ENCODE measurements around the gene C1QTNF1. TPM values are rescaled to one million over a fixed set of nuclear protein-coding genes. Genes with fewer than 3 reads are reported as not detected.
A peak's percentile ranks its signal among the peaks of the same experiment; 100 is the strongest.
"Not testable (repeated sequence)": the region's sequence is repeated elsewhere in the genome, so short reads cannot be mapped to it uniquely, and the experiment has no call there.

C1QTNF1 gene
- total RNA-seq, 6 experiments from 2014 or later = 8.0 to 15.0 (median 8.6) TPM

GRCh38 chr17:79073706-79074088 lies 49.7 kb downstream of the C1QTNF1 start:
- Mint-ChIP-seq H3K9me3 (no peaks in the 10 kb centered on the region), H3K4me3 (no peak overlapping the region), H3K27me3 (ENCODE audit: insufficient read depth) (peaks cover 11% of the 10 kb centered on the region), H3K27ac (no peak overlapping the region), H3K4me1 (ENCODE audit: low read depth) (peaks cover 11% of the 10 kb centered on the region), H3K36me3 (ENCODE audit: low read depth) (no peaks in the 10 kb centered on the region)
- DNase-seq = no peak
- TF ChIP-seq CTCF (IDR thresholded peaks at IDR 0.05) = no peak

GRCh38 chr17:79074121-79074648 lies 50.2 kb downstream of the C1QTNF1 start:
- not testable (repeated sequence) for H3K9me3 Mint-ChIP-seq; H3K27ac Mint-ChIP-seq; DNase-seq; H3K36me3 Mint-ChIP-seq (ENCODE audit: low read depth)
- H3K27me3 Mint-ChIP-seq (ENCODE audit: insufficient read depth) = peaks cover 11% of the 10 kb centered on the region
- H3K4me3 Mint-ChIP-seq = peak overlapping the region; percentile 57; the same call in 1 of the 2 replicates
- peaks cover 11% of the 10 kb centered on the region for H3K4me1 Mint-ChIP-seq (ENCODE audit: low read depth)

GRCh38 chr17:79074649-79075445 lies 50.9 kb downstream of the C1QTNF1 start, which contains the start of gene ENGASE:
Gene ENGASE, plus strand, starts transcription at chr17:79074824. Its CDS starts 121 bp downstream, at chr17:79074945.
- no peaks in the 10 kb centered on the region for H3K36me3 Mint-ChIP-seq (ENCODE audit: low read depth)
- H3K4me1 Mint-ChIP-seq (ENCODE audit: low read depth) = peaks cover 11% of the 10 kb centered on the region
- no peaks in the 10 kb centered on the region for H3K9me3 Mint-ChIP-seq
- H3K4me3 Mint-ChIP-seq = peak within 1 kb of the TSS; percentile 90
- peak; percentile 82 for DNase-seq
- no peak for TF ChIP-seq CTCF (IDR thresholded peaks at IDR 0.05)
- H3K27me3 Mint-ChIP-seq (ENCODE audit: insufficient read depth) = peaks cover 7% of the 10 kb centered on the region
- peak within 1 kb of the TSS; percentile 57 for H3K27ac Mint-ChIP-seq

GRCh38 chr17:79075446-79075750 lies 51.4 kb downstream of the C1QTNF1 start:
- TF ChIP-seq CTCF (IDR thresholded peaks at IDR 0.05) = no peak
- Mint-ChIP-seq H3K9me3 (no peaks in the 10 kb centered on the region), H3K4me1 (ENCODE audit: low read depth) (peaks cover 11% of the 10 kb centered on the region), H3K36me3 (ENCODE audit: low read depth) (no peaks in the 10 kb centered on the region; the same call in 1 of the 2 replicates), H3K27me3 (ENCODE audit: insufficient read depth) (peaks cover 1% of the 10 kb centered on the region), H3K4me3 (peak overlapping the region; percentile 90), H3K27ac (peak overlapping the region; percentile 57)
- no peak for DNase-seq

GRCh38 chr17:79075861-79076406 lies 52.0 kb downstream of the C1QTNF1 start:
- no peaks in the 10 kb centered on the region; the same call in none of the 2 replicates for H3K27me3 Mint-ChIP-seq (ENCODE audit: insufficient read depth)
- no peak overlapping the region for H3K27ac Mint-ChIP-seq
- no peaks in the 10 kb centered on the region for H3K9me3 Mint-ChIP-seq
- no peak for DNase-seq
- H3K4me3 Mint-ChIP-seq = peak overlapping the region; percentile 90
- no peak for TF ChIP-seq CTCF (IDR thresholded peaks at IDR 0.05)
- no peaks in the 10 kb centered on the region; the same call in 1 of the 2 replicates for H3K36me3 Mint-ChIP-seq (ENCODE audit: low read depth)
- H3K4me1 Mint-ChIP-seq (ENCODE audit: low read depth) = peaks cover 11% of the 10 kb centered on the region

- H3K27ac Mint-ChIP-seq = no peak overlapping the region
- no peak overlapping the region for H3K4me3 Mint-ChIP-seq
- peaks cover 11% of the 10 kb centered on the region for H3K4me1 Mint-ChIP-seq (ENCODE audit: low read depth)
- no peaks in the 10 kb centered on the region for H3K9me3 Mint-ChIP-seq
- peaks cover 3% of the 10 kb centered on the region; the same call in 1 of the 2 replicates for H3K36me3 Mint-ChIP-seq (ENCODE audit: low read depth)
- DNase-seq = no peak
- no peak for TF ChIP-seq CTCF (IDR thresholded peaks at IDR 0.05)
- no peaks in the 10 kb centered on the region; the same call in none of the 2 replicates for H3K27me3 Mint-ChIP-seq (ENCODE audit: insufficient read depth)
These were observed 53.6 kb downstream of the C1QTNF1 start for GRCh38 chr17:79077587-79077986.

Data from HFFc6 (cell line).